EH (cell line): ENCODE data around the gene DIP2C.
"Not testable (repeated sequence)": the region's sequence is repeated elsewhere in the genome, so short reads cannot be mapped to it uniquely, and the experiment has no call there.

Experiments
- DNase-seq: peaks from one replicate; pipeline ENCODE4 v3.0.0-alpha.2; 2015; ENCODE audit warnings: low read depth

DIP2C gene

DNA sequence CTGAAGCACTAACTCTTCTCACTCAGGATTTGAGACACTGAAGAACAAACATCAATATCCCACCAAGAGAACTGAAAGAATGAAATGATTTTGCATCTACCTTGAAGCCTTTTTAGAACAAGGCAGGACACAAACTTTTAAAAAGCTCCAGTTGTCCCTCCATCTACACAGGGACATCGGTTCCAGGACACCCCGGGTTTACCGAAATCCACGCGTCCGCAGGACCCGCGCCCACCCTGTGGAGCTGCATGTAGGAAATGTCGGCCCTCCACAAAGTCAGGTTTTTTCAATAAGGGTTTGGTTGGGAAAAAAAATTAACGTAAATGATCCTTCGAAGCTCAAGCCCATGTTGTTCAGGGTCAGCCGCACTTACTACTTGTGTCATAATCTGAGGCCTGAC is 94.0 kb downstream of the DIP2C start:
- no peak for DNase-seq

DNA sequence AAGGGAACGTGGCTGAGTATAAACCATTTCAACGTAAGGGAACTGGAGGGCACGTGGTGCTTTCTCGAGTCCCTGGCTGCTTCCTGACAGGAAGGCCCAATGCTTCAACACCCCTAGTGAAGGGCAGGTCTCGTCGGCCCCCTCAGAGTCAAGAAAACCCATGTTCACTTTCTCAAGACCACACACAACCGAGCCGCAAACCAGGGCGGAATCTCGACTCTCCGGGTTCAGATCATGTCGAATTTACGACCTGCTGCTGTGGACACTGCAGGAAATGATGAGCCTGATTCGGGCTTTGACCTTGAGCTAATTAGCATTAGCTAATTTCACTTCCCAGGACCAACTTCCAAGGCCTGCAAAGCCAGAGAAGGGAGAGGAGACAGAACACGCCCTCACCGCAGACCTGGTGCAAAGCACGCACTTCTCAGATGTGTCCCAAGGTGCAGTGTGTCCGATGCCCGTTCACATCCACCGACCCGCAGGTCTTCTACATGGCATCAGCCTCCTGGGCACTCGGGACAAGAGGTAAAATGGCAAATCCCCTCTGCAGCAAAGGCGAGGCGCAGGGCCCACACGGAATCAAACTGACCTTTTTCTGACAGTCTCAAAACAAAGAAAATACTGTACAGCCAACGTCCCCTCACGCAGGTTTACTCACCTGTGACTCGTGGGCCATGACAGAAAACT is 94.7 kb downstream of the DIP2C start:
- no peak for DNase-seq

DNA sequence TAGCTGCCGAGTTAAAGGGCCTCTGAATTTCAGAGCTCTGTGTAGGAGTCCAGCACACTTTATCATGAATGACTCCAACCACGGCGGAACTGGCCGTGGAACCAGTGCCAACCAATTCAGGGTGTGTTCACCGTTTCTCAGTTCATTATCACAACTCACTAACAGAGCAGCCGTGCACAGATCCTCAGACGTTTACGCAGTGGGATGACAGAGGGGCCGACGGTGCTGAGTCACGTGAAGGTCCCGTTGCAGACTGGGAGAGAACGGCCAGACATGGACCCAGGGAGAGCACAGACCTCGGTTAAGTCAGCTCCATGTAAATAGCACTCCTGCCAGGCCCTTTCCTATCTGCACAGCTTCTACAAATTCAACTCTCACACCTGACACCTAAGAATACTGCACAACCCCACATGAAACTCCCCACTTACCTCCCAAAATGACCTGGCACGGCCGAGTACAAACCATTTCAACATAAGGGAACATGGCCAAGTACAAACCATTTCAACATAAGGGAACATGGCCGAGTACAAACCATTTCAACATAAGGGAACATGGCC is 95.5 kb downstream of the DIP2C start:
- DNase-seq: peak; percentile 44

DNA sequence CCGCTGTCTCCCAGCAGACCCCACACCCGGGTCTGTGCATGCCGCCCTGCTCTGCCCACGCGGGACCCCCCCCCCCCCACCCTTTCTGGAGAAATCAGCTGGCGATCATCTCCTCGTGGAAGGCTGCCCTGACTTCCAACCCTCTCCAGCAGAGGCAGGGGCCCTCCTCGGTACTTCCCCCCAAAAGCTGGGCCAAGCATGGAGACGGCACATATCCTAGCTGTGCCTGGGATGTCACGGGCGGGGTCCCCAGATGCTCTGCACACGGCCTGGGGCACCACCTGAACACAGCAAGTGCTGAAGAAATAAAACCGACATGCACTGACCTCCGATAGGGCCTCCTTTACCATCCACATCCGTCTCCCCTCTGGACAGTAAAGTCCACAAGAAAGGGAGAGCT is 96.0 kb downstream of the DIP2C start:
- no peak for DNase-seq

DNA sequence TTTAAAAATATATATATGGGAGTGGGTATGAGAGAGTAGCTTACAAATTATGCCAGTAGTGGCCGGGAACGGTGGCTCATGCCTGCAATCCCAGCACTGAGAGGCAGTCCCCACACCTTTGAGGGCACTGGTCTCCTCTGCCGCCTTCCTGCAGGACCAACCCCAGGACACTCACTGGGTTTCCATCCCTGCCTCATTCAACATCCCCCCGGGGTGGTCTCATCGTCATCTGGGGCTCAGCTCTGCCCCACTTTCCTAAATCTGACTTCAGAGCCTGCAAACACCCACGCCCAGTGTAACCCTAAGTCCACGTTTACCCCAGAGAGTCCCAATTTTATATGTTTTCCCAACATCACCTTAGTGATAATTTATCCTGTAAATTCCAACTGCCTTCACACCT is 96.5 kb downstream of the DIP2C start:
- DNase-seq: no peak

DNA sequence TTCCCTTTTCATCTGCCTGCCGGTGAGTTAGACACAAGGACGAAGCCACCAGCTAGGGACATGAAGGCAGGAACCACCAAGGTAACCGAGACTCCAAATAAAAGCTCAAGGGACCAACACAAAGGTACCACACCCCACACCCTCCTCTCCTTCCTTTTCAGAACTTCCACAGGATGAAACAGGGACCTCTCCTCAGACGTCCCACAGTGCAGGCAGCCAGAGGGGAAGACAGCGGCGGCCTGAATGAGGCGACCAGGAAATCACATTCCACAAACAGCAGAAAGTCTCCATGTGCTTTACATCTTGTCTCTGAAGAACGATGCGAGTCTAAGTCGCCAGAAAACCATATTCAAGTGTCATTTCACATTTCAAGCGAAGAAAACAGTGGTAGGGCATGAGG is 97.8 kb downstream of the DIP2C start:
- DNase-seq: no peak

DNA sequence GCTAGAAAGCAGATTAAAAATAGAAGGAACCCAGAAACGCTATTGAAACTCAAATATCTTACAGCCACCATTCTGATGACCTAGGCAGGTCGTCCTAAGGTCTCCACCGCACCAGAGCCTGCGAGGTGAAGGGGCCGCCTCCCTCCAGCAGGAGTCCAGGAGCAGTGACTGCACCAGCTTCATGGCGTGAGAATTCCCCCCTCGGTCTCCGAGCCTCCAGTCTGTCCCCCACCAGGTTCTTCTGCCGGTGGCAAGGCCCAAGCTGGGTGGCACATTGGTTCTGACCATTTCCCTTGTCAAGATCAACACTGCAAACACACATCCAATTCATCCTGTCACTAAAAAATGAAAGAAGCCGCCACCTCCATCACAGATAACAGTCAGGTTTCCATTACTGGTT is 98.7 kb downstream of the DIP2C start:
- DNase-seq: no peak

DNA sequence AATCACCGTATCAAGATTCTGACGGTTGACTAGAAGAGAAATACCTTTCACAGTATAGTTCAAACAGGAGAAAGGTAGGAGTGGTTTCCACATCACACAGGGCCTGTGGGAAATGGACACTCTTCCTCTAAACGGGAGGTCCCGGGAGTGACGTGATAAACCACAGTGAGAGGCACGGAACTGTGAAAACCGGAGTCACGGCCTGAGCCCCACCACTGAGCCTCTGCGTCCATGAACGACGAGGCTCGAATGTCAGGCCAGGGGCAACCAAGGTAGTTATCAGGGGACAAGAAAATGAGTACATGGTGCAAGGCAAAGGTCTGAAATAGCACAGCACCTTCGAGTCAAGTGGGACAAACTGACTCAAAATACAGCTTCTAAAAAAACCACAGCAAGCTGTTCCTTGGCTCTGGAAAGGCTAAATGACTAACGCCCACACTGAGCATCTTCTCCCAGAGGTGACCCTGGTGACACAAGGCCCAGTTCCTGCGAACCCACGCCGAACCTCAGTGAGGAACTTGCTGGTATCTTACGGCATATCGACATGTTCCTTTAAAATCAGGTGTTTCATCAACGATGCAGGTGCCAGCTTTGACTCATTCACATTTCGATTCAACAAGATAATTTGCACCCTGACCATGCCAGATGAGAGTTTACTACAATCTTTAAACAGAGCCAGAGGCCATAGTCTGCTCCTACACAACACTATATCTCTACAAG is 99.3 kb downstream of the DIP2C start:
- no peak for DNase-seq

DNA sequence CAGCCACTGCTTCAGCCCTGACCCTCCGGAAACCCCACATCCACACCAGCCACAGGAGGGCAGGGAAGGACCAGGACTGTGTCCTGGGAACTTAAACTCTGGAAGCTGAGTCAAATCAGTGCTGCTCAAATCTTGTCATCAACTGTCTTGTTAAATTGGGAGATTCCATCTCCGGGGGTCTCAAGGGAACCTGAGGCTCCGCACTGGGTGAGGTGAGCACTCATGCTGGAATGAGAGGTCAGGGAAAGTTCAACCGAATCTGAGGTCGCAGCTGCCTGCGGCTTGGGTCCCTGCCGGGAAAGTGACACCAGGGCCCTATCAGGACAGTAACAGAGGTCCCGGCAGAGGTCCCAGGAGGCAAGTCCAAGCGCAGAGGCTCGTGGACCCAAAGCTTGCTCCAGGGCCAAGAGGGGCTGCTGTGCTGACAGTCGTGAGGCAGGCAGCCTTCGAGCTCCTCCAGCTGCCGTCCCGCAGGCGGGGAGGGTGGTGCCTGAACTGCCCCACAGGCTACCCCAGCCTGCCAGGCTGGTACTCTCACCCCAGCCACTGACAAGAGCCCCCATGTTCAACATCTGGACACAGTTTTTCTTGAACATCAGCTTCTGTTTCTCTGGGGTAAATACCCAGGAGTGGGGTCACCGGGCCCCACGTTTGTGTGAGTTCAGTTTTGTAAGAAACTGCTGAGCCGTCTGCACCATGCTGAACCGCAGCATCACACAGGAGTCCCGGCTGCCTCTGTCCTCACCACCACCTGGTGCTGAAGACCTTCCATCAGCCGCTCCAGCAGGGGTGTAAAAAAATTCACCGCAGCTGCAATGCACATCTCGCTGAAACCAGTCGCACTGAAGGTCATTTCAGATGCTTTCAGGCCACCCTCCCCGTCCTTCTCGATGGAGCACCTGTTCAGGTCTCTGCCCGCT is 101.0 kb downstream of the DIP2C start:
- DNase-seq: peak; percentile 61

DNA sequence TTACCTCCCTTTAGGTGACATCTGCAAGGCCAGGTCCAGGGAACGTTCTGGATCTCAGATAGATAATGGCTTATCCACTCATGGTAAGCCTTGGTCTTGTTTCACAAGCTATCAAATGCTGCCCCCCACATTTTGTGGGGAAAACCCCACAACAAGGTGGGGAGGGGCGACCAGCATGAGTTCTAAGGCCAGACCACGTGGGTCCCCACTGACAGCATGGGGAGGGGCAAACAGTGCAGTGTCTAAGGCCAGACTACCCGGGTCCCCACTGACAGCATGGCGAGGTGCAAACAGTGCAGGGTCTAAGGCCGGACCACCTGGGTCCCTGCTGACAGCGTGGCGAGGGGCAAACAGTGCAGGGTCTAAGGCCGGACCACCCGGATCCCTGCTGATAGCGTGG is 102.8 kb downstream of the DIP2C start:
- no peak for DNase-seq

DNA sequence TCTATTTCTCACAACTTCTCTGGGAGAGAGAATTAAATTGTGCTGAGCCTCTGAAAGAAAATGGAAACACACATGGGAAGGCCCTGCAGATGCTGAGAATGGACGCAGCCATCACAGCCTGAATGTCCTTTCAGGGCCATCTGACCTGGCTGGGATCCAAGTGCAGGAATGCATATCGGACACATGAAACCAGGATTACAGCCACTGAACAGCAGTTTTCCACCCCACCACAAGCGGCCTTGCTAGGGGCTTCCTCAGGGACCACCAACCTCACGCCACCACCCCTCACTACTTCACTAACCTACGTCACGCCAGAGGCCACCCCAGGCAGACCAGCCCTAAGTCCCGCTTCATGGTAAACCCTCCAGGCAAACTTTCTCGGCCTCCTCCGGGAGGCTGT is 103.3 kb downstream of the DIP2C start:
- DNase-seq: no peak

DNA sequence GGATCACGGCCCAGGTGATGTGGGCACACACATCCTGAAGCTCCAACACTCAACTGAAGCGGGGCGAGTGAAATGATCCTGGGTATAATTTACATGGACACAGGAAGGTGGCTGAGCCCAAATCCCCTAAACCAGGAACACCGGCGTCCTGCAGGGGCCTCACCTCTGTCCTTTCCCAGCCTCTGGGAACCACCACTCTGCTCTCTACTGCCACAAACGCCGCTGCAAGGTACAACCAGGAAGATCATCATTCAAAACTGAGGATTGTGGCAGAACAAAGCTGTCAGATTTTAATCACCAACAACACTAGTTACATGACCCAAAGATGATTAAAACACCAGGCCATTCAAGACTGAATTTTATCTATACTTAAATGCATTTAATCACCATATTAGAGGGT is 104.0 kb downstream of the DIP2C start:
- DNase-seq: no peak

DNA sequence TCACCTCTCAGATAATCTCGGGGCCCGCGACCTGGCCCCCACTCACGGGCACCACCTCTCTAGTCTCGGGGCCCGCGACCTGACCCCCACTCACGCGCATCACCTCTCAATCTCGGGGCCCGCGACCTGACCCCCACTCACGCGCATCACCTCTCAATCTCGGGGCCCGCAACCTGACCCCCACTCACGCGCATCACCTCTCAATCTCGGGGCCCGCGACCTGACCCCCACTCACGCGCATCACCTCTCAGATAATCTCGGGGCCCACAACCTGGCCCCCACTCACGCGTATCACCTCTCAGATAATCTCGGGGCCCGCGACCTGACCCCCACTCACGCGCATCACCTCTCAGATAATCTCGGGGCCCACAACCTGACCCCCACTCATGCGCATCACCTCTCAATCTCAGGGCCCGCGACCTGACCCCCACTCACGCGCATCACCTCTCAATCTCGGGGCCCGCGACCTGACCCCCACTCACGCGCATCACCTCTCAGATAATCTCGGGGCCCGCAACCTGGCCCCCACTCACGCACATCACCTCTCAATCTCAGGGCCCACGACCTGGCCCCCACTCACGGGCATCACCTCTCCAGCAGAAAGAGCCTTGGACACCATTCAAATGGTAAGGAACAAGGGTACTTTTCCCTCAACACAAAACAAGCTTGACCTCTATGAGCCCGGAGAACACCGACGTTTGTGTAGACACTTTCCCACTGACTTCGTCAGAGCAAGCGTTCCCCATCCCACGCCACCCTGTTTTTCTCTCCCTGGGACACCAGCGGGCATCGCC is 104.8 kb downstream of the DIP2C start:
- DNase-seq: not testable (repeated sequence)

DNA sequence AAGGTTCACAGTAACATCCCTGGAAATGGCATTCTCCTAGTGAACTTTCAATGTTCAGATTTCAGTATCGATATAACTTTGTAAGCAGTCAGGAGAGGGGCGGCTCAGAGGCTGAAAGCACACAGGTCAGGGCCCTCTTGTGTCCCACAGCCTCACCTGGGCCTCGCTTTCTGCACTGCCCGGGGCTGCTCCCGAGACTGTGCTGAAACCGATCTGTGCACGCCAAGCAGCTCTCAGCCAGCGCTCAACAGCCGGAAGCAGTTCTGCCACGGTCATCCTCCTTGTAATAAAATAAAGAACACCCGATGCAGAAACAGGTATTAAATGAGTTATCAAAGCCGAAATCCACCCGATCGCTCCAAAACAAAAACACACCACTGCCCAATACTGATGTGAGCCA is 106.0 kb downstream of the DIP2C start:
- no peak for DNase-seq

DNA sequence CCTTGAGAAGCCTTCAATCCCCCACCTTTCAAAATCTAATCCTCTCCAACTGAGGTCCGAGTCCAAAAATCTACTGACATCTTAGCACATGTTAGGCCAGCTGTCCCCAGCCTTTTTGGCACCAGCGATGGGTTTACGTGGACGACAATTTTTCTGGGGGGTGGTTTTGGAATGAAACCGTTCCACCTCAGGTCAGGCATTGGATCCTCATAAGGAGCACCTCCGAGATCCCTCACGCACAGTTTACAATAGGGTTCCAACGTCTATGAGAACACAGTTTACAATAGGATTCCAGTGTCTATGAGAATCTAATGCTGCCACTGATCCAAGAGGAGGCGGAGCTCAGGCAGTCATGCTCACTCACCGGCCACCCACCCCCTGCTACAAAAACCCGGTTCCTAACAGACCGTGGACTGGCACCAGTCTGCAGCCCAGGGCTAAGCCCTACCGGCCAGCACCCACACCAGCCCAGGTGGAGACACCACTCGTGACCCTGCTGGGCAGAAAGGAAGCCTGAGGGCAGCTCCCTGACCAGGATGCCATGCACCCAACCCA is 107.6 kb downstream of the DIP2C start:
- DNase-seq: no peak

DNA sequence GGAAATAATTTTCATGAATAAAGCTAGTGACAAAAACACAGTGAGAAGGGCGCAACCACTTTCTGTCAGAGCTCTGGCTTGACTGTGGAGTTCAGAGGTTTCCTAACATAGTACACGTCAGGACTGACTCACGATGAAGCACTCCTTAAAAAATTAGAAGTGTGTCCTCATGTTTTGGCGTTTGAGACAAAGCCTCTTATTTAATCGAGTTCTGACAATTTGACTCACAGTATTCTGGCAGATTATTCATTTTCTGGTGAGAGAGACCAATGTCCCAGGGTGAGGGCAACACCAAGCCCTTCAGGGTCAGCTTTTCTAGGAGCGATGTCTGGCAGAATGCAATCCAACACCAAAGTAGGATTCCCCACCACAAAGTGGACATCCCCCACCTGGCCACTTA is 108.7 kb downstream of the DIP2C start:
- peak; percentile 93 for DNase-seq

DNA sequence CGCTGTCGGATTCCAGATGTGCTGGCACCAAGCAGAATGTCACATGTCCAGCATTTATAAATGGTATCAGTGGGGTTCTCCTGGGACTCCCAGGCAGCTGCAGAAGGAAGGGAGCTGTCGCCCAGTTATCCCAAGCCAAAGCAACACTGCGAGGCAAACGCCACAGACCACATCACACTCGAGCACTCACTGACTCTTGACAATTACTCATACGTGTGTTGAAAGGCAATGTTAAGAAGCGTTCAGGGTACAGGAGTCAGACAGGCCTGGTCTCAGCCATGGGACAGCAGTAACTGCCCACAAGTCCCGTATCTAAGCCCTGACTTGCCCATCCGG is 113.4 kb downstream of the DIP2C start:
- no peak for DNase-seq

DNA sequence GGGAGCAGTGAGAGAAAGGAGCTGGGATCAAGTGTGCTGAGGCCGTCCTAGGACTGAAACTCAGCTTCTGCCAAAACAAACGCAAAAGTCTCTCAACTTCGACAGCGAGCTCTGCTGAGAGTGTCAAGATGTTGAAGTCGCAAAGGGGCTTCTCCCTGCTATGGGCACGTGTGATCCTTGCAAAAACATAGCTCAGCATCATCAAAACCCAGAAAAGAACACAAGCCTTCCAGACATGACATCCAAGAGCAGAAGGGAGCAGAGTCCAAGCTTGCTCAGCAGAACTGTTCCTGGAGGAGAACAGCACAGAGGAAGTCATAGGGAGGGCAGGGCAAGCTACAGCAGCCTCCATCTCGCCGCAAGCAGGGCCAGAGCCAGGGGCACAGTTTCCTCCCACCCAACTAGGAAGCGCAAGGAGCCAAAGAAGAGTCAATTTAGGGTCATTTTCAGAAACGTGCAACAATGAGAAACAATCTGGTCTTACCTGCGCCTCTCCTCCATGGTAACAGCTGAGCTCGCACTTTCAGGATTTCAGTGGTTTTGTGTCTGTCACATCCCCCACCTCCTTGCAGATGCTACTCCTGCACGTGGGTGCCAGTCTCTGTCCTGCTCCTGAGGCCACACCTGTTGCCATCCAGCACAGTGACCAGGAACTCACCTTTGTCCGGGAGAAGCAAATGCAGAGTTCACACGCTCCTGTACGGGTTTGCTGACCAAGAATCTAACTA is 113.9 kb downstream of the DIP2C start:
- DNase-seq: no peak

DNA sequence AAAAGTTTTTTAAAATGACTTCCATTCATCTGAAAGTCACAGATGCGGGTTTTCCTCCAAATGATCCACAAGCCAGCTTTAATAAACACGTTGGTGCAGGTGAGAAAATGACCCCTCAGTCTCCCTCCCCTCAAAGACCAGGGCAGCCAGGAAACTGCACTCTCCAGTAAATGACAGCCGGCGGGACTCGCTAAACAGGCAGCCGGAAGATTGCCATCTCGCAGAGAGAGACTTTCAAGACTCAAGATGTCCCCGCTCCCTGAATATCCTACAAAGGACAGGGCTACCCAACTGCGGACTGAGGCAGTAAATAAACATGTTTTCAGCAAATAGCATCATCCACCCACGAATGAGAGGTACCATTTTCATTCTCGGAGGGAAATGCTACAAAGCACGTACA is 116.8 kb downstream of the DIP2C start:
- DNase-seq: no peak

DNA sequence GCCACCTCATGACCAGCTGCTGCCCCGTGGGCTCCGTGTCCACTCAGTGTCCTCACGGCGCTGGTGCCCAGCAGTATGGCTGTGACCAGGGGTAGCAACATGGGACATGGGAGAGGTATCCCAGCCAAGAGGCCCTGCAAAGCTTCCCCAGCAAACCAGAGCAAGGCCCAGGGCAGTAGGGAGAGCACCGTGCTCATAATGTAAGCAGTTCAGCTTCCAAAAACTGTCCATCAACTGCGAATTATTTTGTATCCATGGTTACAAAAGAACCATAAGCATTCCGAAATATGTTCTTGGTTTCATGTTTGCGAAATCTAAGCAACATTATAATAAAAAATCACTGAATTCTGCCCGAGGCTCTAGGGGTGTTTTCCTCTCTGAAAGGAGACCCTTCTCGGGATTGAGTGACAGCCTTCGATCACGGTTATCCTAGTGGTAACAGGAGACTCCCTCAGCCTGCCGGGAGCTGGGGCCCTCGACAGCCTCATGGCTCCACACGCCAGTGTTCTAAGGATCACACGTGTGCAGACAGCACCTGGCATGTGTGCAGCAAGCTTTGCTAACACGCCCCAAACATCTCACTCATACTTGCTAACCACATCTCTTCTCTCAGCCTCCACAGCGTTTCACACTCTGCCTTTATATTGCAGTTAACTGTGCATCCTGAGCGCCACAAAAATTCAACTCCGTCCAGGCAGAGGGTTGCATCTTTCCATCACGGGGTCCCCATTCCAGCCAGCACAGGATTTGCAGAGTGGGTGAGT is 117.6 kb downstream of the DIP2C start:
- DNase-seq: peak; percentile 43
